HG03108 (cell line): ENCODE measurements around the gene DES.

ENCODE experiments used
- ATAC-seq: cut with Tn5 transposase; IDR thresholded peaks from one replicate; pipeline ENCODE4 v1.9.1; 2021; ENCODE audit warnings: moderate library complexity; ENCODE audit not compliant: unreplicated experiment

The DES gene

DNA sequence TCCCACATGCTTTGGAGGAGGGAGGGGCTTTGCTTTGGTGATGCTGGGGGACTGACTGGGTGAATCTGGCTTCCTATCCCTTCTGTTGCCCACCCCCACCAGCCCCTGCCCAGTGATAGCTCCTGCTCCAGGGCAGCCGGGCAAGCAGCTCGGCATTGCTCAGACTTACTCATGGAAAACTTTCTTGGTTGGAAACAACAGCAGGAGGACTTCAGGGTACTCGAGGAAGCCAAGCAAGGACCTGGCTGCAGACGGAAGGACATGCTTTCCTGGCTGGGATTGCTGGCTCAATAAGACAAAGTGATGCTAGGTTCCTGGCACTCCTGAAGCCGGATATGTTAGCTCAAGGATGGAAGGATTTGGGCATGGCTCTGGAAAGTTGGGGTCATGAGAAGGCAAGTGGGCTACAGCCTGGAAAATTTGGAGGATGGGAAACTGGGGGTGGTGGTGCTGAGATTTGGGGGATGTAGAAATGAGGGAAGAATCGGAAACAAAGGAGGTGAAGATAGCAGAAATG is 19.6 kb downstream of the DES start:
- ATAC-seq: no peak

GRCh38 chr2:219438453-219438852 is 20.3 kb downstream of the DES start:
- ATAC-seq: no peak

GRCh38 chr2:219439506-219439905 is 21.3 kb downstream of the DES start:
- ATAC-seq: no peak

DNA sequence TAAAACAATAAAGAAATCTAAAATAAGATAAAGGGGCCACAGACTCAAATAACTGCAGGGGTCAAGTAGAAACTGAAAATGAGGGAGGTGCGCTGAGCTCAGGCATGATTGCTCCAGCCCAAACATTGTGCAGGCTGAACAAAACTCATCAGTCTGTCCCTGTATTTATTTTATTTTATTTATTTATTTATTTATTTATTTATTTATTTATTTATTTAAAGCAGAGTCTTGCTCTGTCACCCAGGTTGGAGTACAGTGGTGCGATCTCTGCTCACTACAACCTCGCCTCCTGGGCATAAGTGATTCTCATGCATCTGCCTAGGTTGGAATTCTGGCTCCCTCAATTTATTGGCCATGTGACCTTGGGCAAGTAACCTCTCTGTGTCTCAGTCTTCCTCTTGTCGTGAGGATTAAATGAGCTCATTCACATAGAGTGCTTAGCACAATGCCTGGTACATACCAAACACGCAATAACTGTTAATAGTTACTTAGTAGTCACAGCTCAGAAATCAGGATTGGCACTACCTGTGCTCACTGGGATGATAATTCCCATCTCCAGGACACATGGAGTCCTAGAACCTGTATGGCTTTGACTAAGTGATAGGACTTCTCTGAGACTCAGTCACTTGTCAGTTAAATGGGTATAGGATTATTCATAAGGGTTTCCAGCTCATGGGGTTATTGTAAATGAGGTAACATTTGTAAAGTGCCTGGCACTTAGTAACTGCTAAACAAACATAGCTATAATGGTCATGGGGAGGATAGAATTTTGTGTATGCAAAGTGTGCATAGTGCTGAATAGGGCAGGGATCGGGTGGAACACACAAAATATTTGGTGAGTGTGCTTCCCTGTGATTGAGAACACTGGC is 22.4 kb downstream of the DES start:
- ATAC-seq: no peak

GRCh38 chr2:219441451-219442255 is 23.5 kb downstream of the DES start:
- ATAC-seq: no peak

GRCh38 chr2:219442256-219443015 is 24.3 kb downstream of the DES start:
- no peak for ATAC-seq

- ATAC-seq: no peak
Observed at GRCh38 chr2:219443016-219443696, 25.0 kb downstream of the DES start.

DNA sequence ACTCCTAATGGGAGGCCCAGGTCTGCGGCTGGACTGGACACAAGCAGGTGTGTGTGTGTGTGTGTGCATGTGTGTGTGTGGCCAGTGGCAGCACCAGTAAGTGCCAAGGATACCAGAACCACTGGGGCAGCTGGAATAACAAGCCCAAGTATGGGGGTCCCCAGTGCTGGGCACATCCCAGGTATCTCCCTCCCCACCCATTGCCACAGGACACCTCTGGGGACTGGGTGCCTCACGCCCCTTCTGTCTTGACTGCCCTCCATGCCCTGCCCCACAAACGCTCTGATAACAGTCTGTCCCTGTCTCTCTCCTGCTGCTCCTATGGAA is 25.5 kb downstream of the DES start:
- ATAC-seq: no peak

DNA sequence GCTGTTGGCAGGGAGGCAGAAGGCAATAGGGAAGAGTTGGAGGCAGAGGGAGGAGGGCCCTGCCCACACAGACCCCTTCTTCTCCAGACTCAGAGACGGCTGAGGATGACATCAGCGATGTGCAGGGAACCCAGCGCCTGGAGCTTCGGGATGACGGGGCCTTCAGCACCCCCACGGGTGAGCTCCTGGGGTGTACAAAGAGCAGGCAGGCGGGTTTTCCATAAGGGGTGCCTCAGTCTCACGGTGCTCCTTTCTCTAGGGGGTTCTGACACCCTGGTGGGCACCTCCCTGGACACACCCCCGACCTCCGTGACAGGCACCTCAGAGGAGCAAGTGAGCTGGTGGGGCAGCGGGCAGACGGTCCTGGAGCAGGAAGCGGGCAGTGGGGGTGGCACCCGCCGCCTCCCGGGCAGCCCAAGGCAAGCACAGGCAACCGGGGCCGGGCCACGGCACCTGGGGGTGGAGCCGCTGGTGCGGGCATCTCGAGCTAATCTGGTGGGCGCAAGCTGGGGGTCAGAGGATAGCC is 26.5 kb downstream of the DES start:
- no peak for ATAC-seq

DNA sequence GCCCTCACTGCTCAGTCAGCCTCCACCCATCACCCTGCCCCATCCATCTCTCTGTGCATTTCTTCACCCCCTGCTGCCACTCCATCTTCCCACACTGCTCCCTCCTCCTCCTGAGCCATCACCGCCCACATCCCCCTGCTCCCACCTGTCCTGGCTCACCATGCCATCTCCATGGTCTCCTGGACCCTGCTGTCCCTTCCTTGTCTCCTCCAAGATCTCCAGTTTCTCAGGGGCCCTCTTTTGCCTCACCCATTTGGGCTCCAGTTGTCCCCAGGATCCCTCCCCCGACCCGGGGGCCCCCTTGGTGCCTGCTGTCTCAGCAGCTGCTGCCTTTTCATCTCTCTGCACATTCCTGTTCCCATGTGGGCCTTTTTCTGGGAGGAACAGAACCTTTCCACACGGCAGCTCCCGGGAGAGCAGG is 27.1 kb downstream of the DES start:
- ATAC-seq: no peak

DNA sequence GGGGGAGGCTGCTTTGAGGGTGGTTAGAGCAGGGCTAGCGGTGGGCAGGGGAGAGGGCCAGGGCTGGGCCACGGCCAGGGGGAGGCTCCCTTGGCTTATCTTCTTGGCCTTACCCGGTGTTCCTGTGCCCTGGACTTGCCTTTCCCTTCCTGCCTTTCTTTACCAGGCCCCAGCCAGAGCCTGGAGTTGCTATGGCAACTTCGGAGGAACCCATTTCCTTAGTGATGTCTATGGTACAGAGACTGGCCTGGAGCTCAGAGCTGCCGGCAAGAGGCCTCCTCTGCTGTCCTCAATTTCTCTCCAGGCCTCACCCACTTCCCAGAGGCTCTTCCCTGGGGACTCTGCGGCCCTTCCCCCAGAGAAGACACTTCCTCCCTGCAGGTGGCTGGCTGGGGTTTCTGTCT is 27.9 kb downstream of the DES start:
- no peak for ATAC-seq

GRCh38 chr2:219446689-219447088 is 28.5 kb downstream of the DES start:
- no peak for ATAC-seq

DNA sequence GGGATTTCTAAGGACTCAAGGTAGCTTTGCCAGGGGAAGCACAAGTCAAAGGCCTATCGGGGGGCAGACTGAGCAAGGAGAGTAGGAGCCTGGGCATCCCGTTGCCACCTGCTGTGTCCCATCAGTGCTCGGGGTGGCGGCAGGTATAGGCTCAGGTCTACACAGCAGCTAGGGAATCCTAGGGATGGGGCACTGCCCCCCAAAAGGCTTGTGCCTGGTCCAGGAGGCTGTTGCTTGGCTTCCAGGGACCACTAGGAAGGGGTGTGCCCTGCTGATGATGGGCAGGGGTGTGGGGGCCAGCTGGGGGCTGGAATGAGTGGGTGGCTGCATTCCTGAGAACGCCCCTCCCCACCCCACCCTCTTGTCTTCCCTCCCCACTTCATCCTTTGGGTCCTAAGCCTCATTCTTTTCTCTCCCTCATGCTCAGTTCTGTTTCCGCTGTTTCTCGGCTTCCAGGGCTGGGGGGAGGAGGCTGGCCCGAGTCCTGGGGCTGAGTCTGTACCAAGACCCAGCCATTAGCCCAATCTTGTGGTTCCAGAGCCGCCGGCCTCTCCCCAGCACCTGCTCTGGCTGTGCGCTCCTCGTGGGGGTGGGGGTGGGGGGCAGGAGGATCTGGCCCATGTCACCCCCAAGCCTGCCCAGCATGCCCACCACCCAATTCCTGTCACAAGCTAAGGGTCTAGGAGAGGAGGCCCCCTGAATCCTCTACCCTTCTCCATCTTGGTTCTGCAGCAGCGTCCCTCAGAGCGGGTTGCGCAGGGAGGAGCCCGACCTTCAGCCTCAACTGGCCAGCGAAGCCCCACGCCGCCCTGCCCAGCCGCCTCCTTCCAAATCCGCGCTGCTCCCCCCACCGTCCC is 29.3 kb downstream of the DES start:
- no peak for ATAC-seq

GRCh38 chr2:219448099-219448775 is 30.1 kb downstream of the DES start:
- no peak for ATAC-seq

DNA sequence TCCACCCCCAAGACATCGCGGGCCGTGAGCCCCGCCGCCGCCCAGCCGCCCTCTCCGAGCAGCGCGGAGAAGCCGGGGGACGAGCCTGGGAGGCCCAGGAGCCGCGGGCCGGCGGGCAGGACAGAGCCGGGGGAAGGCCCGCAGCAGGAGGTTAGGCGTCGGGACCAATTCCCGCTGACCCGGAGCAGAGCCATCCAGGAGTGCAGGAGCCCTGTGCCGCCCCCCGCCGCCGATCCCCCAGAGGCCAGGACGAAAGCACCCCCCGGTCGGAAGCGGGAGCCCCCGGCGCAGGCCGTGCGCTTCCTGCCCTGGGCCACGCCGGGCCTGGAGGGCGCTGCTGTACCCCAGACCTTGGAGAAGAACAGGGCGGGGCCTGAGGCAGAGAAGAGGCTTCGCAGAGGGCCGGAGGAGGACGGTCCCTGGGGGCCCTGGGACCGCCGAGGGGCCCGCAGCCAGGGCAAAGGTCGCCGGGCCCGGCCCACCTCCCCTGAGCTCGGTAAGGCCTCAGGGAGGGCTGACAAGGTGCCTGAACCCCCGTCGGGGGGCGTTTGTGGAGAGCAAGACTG is 30.7 kb downstream of the DES start:
- ATAC-seq: no peak

DNA sequence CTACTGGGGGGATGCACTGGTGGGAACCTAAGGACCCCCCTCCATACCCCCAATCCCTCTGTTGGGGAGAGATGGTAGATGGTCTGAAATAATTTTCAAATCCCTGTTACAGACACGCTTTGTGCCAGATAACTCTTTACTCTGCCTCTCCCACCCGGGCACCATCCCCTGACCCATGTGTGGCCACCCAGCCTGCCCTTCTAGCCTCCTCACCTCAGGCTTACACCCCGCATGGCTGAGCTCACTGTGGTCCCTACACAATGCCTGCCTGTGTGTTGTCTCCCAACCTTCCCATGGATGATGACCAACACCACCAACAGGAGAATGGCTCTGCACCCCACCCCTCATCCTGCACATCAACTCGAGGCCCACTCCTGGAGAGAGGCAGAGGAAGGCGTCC is 31.4 kb downstream of the DES start:
- ATAC-seq: no peak

- no peak for ATAC-seq
Observed at GRCh38 chr2:219451661-219452360, 33.6 kb downstream of the DES start.
